ENCODE results near the gene KIRREL1. TPM values are rescaled to one million over a fixed set of nuclear protein-coding genes. Genes with fewer than 3 reads are reported as not detected.

Gene KIRREL1
- total RNA-seq, 1 experiment from 2014 or later, result 211 TPM

DNA sequence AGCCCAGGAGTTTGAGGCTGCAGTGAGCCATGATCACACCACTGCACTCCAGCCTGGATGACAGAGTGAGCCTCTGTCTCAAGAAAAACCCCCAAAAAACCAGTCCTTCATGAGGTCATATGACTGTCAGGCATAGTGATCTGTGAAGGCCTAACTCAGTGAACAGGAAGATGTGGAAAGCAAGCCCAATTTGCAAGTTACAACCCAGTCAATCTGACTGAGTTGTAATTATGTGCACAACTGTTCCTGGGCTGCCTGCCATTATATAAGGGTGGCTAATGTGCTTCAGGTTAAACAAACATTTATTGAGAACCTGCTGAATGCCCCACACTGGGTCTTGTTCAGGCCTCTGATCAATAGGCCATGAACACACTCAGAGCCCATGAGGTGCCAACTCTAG lies 38.2 kb upstream of the KIRREL1 start:
- ChIA-PET POLR2A (ENCODE audit: low non-redundant PET) (no interaction called here), CTCF (no interaction called here)
- no TSS peak for BruUV-seq (replicated peaks)
- Histone ChIP-seq H3K4me3 (ENCODE audit: low read depth, low read length, poor library complexity, severe bottlenecking) (no peak overlapping the region), H3K4me1 (ENCODE audit: insufficient read depth, low read length, poor library complexity, severe bottlenecking) (no peaks in the 10 kb centered on the region), H3K27me3 (replicated peaks; ENCODE audit: insufficient read depth, low read depth, low read length, poor library complexity) (no peaks in the 10 kb centered on the region), H3K36me3 (ENCODE audit: insufficient read depth, low read length, poor library complexity, severe bottlenecking) (no peaks in the 10 kb centered on the region), H3K9me3 (ENCODE audit: low read depth, low read length, poor library complexity, severe bottlenecking) (no peaks in the 10 kb centered on the region), H3K27ac (ENCODE audit: low read depth, low read length, poor library complexity, severe bottlenecking) (no peak overlapping the region)
- intact Hi-C loops (cut with micrococcal nuclease; ENCODE audit: unreplicated experiment), result no loop called here
- no peak for TF ChIP-seq EZH2 (IDR thresholded peaks at IDR 0.05; ENCODE audit: borderline replicate concordance, low read depth, low read length, poor library complexity, severe bottlenecking)
- TF ChIP-seq, protein P1, sequence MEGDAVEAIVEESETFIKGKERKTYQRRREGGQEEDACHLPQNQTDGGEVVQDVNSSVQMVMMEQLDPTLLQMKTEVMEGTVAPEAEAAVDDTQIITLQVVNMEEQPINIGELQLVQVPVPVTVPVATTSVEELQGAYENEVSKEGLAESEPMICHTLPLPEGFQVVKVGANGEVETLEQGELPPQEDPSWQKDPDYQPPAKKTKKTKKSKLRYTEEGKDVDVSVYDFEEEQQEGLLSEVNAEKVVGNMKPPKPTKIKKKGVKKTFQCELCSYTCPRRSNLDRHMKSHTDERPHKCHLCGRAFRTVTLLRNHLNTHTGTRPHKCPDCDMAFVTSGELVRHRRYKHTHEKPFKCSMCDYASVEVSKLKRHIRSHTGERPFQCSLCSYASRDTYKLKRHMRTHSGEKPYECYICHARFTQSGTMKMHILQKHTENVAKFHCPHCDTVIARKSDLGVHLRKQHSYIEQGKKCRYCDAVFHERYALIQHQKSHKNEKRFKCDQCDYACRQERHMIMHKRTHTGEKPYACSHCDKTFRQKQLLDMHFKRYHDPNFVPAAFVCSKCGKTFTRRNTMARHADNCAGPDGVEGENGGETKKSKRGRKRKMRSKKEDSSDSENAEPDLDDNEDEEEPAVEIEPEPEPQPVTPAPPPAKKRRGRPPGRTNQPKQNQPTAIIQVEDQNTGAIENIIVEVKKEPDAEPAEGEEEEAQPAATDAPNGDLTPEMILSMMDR (conservative IDR thresholded peaks at IDR 0.05; ENCODE audit: low read depth, low read length), result no peak
- no peak for DNase-seq (ENCODE audit: low spot score)

DNA sequence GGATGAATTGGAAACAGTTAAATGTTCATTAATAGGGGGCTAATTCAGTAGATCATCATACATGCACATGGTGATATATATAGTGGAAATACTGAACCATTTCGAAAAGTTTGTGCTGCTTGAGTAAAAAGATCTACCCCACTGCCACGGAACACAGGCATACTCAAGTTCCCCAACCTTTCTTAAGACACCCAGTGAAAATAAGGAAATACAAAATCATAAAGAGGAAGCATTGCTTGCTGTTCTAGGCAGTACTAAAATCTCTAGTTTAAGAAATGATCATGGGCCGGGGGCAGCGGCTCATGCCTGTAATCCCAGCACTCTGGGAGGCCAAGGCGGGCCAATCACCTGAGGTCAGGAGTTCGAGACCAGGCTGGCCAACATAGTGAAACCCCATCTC lies 37.6 kb upstream of the KIRREL1 start:
- ChIA-PET CTCF (no interaction called here), POLR2A (ENCODE audit: low non-redundant PET) (no interaction called here)

DNA sequence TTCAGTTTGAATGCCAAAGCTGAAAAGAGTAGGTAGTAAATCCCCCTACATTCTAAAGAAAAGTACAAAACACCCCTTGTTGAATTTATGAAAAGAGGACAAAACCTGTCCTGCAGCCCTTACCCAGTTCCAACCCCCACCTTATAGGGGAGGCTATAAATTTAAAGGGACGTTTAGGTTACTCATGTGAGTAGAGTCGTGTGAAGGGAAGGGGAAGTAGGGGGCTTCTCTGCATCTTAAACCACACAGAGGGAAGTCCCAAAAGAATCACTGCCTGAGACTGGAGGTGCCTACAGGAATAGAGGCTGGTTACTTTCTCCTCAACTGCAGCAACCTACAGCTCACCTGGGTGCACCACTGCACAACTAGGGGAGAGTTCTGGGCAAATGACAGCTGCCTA lies 36.7 kb upstream of the KIRREL1 start:
- no TSS peak for BruUV-seq (replicated peaks)
- no peaks in the 10 kb centered on the region for H3K9me3 ChIP-seq (ENCODE audit: low read depth, low read length, poor library complexity, severe bottlenecking)
- ChIA-PET POLR2A (ENCODE audit: low non-redundant PET) (no interaction called here), CTCF (no interaction called here)
- TF ChIP-seq, protein P1 (conservative IDR thresholded peaks at IDR 0.05; ENCODE audit: low read depth, low read length), result no peak
- no peak for TF ChIP-seq EZH2 (IDR thresholded peaks at IDR 0.05; ENCODE audit: borderline replicate concordance, low read depth, low read length, poor library complexity, severe bottlenecking)
- H3K4me3 ChIP-seq (ENCODE audit: low read depth, low read length, poor library complexity, severe bottlenecking), result no peak overlapping the region
- intact Hi-C loops (cut with micrococcal nuclease; ENCODE audit: unreplicated experiment), result no loop called here
- H3K36me3 ChIP-seq (ENCODE audit: insufficient read depth, low read length, poor library complexity, severe bottlenecking), result no peaks in the 10 kb centered on the region
- no peaks in the 10 kb centered on the region for H3K4me1 ChIP-seq (ENCODE audit: insufficient read depth, low read length, poor library complexity, severe bottlenecking)
- no peaks in the 10 kb centered on the region for H3K27me3 ChIP-seq (replicated peaks; ENCODE audit: insufficient read depth, low read depth, low read length, poor library complexity)
- H3K27ac ChIP-seq (ENCODE audit: low read depth, low read length, poor library complexity, severe bottlenecking), result no peak overlapping the region
- DNase-seq (ENCODE audit: low spot score), result no peak

More for the DNA sequence above, 37.6 kb upstream of the KIRREL1 start:
- DNase-seq (ENCODE audit: low spot score), result no peak
- no peaks in the 10 kb centered on the region for H3K36me3 ChIP-seq (ENCODE audit: insufficient read depth, low read length, poor library complexity, severe bottlenecking)
- no peaks in the 10 kb centered on the region for H3K27me3 ChIP-seq (replicated peaks; ENCODE audit: insufficient read depth, low read depth, low read length, poor library complexity)
- no peaks in the 10 kb centered on the region for H3K4me1 ChIP-seq (ENCODE audit: insufficient read depth, low read length, poor library complexity, severe bottlenecking)
- intact Hi-C loops (cut with micrococcal nuclease; ENCODE audit: unreplicated experiment), result no loop called here
- BruUV-seq (replicated peaks), result no TSS peak
- no peak overlapping the region for H3K4me3 ChIP-seq (ENCODE audit: low read depth, low read length, poor library complexity, severe bottlenecking)
- no peak for TF ChIP-seq EZH2 (IDR thresholded peaks at IDR 0.05; ENCODE audit: borderline replicate concordance, low read depth, low read length, poor library complexity, severe bottlenecking)
- TF ChIP-seq, protein P1 (conservative IDR thresholded peaks at IDR 0.05; ENCODE audit: low read depth, low read length), result no peak
- no peaks in the 10 kb centered on the region for H3K9me3 ChIP-seq (ENCODE audit: low read depth, low read length, poor library complexity, severe bottlenecking)
- H3K27ac ChIP-seq (ENCODE audit: low read depth, low read length, poor library complexity, severe bottlenecking), result no peak overlapping the region
